Left renal cortex interstitium (tissue), 4 donors: Measurements from ENCODE around the gene NR4A1. TPM values are rescaled to one million over a fixed set of nuclear protein-coding genes. Genes with fewer than 3 reads are reported as not detected.

Experiments
- DNase-seq, 4 donors: peaks; one replicate each; pipeline ENCODE4 v3.0.0-alpha.2; 2013; ENCODE audit warnings: low read depth in 4 of 4, low spot score in 2 of 4, missing footprints in 1 of 4
- polyA plus RNA-seq, 4 donors: library from polyadenylated mRNA; unstranded; fragments of 120-200 nt; gene quantifications; one replicate each; pipeline ENCODE4 v1.2.1, GENCODE V29; 2013; ENCODE audit not compliant: insufficient read length in 4 of 4

Gene NR4A1
- polyA plus RNA-seq, 4 donors = 8.9 to 40.7 (median 18.3) TPM

GRCh38 chr12:52056801-52057637 is 5.8 kb downstream of the NR4A1 start:
- no peak for DNase-seq

- DNase-seq = no peak
Observed at GRCh38 chr12:52057638-52058576, 6.7 kb downstream of the NR4A1 start.

DNA sequence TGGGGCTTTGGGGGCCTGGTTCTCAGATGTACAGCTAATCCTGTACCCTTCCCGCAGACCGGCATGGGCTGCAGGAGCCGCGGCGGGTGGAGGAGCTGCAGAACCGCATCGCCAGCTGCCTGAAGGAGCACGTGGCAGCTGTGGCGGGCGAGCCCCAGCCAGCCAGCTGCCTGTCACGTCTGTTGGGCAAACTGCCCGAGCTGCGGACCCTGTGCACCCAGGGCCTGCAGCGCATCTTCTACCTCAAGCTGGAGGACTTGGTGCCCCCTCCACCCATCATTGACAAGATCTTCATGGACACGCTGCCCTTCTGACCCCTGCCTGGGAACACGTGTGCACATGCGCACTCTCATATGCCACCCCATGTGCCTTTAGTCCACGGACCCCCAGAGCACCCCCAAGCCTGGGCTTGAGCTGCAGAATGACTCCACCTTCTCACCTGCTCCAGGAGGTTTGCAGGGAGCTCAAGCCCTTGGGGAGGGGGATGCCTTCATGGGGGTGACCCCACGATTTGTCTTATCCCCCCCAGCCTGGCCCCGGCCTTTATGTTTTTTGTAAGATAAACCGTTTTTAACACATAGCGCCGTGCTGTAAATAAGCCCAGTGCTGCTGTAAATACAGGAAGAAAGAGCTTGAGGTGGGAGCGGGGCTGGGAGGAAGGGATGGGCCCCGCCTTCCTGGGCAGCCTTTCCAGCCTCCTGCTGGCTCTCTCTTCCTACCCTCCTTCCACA is 7.6 kb downstream of the NR4A1 start:
- no peak for DNase-seq

GRCh38 chr12:52059582-52060497 is 8.6 kb downstream of the NR4A1 start:
- DNase-seq = no peak

DNA sequence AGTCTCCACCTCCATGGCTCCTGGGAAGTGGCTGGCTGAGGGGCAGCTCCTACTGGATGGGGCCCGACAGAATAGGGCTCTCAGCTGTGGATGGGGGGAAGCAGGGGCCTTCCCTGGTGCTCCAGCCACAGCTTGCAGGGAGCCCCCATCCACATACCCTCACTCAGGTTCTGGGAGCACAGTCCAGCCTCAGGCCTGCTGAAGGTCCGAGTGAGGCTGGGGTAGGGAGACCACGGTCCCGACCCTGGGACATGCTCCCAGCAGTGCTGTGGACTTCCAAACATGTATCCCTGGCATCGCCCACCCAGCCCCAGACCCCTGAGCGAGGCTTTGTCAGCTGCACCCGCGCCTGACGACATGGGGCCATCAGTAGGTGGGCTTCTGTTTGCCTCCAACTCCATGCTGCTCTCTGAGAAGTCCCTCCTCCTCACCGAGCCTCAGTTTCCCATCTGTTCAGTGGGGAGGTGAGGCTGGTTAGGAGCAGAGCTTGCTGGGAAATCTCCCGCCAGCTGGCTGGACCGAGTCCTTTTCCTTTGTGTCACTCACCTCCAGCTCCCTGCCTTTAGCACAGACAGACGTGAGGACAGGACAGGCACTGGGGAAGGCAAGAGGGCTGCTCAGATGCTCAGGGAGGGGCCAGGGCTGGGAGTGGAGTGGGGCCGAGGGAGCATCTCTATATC is 9.4 kb downstream of the NR4A1 start:
- no peak for DNase-seq

- DNase-seq = no peak
Observed at GRCh38 chr12:52061470-52062166, 10.4 kb downstream of the NR4A1 start.

GRCh38 chr12:52062167-52063081 is 11.2 kb downstream of the NR4A1 start:
- no peak for DNase-seq

- no peak for DNase-seq
Observed at GRCh38 chr12:52063082-52063924, 12.1 kb downstream of the NR4A1 start.

GRCh38 chr12:52063981-52064649 is 12.9 kb downstream of the NR4A1 start:
- DNase-seq = no peak

GRCh38 chr12:52066346-52067080 is 15.3 kb downstream of the NR4A1 start:
- no peak for DNase-seq

DNA sequence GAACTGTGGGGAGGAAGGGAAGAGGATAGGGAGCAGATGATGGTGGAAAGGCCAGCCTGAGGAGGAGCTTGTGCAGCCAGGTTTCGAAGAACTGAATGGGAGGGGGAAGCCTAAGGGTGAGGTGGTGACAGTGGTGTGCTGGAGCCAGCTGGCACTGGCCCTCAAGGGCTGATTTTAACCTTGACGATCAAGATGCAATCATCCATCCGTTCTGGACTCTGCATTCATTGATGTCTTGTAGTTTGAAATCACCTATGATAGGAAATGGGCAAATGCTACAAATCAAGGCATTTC is 15.8 kb downstream of the NR4A1 start:
- DNase-seq = no peak

- DNase-seq = peak; percentile 90 to 97 (median 94)
Observed at GRCh38 chr12:52069327-52070184, 18.3 kb downstream of the NR4A1 start, which contains the start of gene ATG101. Gene ATG101 (plus strand): TSS chr12:52069978. CDS start chr12:52073651, 3,673 bp downstream.

- DNase-seq = no peak
Observed at GRCh38 chr12:52070185-52070925, 19.1 kb downstream of the NR4A1 start.
